ENCODE results near the gene GPR15LG.

The GPR15LG gene

DNA sequence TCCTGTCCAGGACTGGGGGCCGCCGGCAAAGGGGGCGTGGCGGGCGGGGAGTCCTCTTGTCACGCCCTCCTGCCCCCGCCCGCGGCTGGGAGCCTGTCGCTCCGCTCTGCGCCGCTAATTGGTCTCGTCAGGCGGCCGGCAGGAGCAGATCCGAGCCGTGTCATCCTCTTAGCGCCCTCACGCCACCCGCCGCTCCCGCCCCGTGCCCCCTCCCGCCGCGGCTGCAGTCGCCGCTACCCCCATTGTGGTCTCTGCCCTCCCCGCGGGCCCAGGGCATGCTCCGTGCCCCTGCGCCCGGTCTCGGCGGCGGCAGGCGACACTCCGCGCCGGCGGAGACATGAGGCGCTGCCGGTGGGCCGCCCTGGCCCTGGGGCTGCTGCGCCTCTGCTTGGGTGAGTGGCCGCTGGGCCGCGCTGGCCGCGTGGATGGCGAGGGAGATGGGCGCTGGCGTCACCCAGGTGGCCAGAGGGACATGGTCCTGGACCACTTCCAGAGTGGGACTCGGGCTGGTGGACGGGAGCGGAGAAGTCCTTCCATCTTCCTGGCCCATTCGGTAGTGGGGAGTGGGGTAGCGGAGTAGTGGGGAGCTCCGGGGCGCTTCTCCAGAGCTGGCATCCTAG lies 20.9 kb downstream of the GPR15LG start, which contains the start of gene CDHR1:
Gene CDHR1, plus strand, starts transcription at position 114 of the 620 bp plus-strand sequence. Its CDS starts 224 bp downstream, at position 338.
- FAIRE-seq, result no peak

DNA sequence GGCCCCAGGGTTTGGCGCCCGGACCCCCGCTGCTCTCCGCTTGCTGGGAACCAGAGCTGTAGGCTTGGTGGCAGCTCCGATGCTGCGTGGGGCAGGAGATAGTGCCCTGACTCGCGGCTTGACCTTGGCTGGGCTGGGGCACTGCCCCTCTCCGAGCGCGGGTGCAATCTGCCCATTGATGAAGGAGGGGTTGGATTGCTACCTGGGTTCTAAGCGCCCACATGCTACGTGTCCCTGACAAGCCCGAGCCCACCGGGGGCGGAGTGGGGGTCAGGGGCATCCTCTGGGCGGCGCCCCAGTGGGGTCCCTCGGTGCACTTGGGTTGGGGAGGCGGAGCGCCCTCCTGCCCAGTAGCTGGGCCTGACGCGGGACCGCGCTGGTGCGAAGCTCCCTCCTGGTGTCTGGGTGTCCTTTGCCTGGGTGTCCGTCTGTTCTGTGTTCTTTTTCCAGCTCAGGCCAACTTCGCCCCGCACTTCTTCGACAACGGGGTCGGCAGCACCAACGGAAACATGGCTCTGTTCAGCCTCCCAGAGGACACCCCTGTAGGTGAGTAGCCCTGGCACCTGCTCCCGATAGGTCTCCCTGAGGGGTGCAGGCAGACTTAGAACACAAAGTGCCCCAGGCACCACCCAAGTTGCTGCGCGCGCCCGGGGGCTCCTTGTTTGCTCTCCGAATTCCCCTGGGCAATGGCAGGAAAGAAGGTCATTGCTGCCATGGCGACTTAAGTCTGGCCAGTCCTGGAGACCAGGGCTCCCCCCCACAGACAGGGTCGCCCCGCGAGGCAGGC lies 21.6 kb downstream of the GPR15LG start:
- FAIRE-seq, result no peak

DNA sequence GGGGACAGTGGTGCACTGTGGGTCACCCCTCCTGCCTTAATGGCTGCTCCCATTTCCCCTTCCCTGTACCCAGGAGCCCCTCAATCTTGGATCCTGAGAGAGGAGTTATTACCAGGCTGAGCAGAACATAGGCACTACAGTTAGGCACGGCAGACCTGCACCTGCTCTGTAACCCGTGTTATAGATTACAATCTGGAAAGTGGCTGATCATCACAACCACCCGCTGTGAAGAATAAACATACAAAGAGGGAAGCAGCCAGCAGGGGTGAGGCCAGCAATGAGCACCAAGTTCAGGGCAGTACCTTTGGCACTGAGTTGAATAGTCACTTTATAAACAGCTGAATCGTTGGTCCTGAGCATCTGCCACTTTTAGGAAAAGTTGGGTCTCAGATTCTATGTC lies 22.5 kb downstream of the GPR15LG start:
- FAIRE-seq, result no peak

DNA sequence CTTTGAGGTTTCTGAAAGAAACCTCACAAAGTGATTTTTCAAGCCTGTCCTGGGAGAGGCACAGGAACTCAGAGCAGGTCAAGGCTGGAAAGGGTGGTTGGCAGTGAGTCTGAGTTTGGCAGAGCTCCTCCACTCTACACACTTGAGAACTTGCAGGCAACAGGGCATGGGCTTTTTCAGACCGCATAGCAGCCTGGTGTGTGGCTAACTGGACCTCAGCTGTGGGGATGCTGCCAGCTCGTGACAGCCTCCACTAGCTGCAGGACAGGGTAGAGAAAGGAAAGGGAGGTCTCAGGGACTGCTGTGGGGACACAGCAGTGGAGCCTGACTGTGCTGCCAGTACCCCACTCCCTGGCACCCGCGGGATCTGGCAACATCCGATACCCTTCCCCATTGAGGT lies 23.3 kb downstream of the GPR15LG start:
- no peak for FAIRE-seq

DNA sequence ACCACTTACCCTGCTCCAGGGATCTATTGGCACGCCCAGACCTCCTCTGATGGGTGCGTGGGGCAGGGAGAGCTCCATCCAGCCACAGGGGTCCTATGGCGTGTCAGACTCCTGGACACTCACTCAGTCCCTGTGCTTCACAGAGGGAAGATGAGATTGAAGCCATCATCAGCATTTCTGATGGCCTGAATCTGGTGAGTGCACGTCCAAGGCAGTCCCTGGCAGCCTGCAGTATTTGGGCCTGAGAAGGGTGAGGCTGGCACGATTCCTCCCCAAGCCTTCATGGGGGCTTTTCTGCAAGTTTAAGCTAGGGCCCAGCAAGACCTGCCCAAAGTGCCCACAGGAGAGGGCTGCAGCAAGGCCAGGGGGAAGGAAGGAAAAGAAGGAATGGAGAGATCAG lies 24.0 kb downstream of the GPR15LG start:
- no peak for FAIRE-seq

DNA sequence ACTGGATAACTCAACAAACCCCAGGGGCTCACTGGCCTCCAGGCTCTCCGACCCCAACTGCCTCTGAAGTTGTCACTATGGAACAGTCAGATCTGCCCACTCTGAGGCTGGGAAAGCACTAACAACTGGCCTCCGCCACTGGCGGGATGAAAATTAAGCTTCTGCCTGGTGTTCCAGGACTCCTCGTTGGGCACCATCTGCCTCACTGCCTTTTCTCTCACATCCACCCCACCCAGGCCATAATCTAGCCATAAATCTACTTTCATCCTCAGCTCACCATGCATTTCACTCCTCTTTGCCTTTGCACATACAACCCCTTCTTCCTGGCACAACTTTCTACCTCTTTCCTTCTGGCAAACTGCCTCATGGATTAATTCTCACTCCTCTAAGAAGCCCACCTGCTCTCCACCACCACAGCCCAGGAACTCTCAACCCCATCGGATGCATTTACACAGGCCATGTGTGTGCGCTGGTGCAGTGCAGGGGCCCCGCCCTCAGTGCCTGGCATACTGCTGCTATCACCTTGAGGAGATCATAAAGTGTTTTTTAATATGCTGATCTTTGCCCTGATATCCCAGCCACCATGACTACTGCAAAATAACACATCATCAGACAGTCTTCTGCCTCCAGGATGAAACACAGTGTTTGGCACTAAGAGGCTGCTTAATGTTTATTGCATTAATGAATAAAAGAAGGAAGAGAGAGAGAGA lies 24.8 kb downstream of the GPR15LG start:
- FAIRE-seq, result no peak

DNA sequence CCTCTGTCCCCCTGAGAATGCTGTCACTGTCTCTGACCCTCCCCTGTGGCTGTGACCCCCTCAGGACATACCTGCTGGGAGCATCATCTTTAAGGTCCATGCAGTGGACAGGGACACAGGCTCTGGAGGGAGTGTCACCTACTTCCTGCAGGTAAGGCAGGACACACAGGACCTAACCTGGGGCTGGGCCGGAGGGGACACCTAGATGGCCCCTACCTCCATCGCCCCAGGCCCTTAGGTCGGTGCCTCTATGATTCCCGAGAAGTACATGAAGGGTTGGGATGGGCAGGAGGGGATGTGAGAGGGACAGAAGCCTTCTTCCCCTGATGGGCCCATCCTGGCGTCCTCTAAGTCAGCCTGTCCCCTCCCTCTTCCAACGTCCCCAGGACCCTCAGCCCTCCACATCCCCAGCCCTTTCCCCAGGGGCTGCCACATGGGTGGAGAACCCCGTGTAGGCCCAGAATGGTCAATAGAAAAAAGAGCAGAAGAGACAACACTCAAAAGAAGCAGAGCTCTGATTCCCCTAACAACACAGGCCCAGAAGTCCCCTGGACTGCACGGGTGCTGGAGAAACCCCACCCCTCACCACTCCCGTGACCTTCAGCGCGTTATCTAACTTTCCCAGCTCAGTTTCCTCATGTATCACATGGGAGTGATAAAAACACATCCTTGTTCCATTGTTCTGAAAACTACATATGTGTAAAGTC lies 27.1 kb downstream of the GPR15LG start:
- no peak for FAIRE-seq

DNA sequence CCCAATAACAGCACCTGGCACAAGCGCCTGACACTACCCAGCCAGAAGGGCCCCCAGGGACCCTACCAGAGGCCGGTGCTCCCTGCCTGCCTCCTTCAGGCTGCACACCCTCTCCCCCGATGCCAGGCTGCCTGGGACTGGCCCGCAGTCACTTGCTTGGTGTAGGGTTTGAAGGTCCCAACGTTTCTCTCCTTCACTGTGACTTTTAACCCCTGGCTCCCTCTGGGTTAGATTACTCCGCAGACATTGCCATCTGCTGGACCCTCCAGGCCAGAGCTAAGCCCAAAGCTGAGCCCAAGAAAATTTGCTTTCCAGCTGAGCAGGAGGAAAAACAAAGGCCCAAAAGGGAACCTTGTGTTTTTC lies 27.6 kb downstream of the GPR15LG start:
- no peak for FAIRE-seq

DNA sequence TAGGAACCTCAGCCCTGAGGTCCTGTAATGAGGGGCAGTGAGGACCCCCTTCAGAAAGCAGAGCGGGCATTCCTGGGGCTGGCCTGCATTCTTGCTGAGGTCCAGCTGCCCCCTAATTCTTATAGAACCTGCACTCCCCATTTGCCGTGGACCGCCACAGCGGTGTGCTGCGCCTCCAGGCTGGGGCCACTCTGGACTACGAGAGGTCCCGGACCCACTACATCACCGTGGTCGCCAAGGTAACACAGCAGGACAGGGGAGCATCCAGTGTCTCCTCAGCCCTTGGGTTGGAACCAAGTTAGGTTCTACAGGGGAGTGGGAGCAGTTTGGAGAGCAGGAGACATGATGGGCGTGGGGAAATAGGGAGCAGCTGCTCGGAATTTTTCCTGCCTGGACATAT lies 28.1 kb downstream of the GPR15LG start:
- no peak for FAIRE-seq

DNA sequence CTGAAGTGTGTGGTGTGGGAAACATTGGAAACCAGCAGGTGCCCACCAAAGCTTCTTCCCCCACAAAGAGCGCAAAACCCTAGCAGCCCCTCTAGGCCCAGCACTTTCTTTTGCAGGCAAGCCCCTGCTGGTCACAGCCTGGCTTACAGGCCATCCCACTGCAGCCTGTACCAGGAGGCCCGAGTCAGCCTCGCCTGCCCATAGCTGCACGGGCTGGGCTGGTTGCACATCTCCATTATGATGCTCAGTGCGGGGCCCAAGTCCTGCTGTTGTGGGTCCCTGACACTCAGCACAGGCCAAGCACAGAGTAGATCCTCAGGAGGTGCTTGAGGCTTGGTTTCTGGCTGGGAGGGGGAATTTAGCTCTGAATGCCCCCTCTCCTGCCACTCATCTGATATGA lies 28.7 kb downstream of the GPR15LG start:
- FAIRE-seq, result no peak

DNA sequence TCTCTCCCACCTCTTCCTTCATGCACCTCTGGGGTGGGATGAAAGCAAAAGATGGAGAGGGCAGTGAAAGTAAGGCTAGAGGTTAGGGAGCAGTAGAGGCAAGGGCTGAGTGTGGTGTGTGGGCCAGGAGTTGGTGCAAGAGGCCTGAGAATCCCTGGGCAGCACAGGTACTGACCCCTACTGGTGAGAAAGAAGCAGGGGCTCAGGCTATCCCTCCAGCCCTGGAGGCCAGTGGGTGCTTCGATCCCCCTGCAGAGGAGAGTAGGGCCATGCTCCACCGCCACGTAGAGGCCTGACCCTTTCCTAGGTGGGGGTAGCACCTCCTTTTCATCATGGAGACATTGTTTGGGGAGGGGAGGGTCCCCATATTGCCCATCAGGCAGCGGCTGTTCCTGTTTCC lies 30.5 kb downstream of the GPR15LG start:
- no peak for FAIRE-seq

DNA sequence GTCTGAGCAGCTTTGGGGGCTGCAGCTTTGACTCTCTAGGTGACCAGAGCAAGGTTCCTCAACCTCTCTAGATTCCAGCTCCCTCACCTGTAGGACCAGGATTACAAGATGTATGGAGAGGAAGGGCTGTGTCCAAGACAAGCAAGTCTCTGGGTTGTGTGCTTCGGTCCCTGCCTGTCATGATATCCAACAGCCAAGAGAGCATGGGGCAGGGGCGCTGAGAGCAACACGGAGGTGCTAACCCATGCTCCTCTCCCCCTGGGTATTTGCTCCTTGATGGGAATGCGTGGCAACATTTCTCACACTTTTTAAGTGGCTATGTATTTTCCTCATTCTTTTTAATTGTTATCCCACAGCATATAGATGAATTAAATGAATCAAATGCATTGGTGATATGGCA lies 31.0 kb downstream of the GPR15LG start:
- FAIRE-seq, result no peak

DNA sequence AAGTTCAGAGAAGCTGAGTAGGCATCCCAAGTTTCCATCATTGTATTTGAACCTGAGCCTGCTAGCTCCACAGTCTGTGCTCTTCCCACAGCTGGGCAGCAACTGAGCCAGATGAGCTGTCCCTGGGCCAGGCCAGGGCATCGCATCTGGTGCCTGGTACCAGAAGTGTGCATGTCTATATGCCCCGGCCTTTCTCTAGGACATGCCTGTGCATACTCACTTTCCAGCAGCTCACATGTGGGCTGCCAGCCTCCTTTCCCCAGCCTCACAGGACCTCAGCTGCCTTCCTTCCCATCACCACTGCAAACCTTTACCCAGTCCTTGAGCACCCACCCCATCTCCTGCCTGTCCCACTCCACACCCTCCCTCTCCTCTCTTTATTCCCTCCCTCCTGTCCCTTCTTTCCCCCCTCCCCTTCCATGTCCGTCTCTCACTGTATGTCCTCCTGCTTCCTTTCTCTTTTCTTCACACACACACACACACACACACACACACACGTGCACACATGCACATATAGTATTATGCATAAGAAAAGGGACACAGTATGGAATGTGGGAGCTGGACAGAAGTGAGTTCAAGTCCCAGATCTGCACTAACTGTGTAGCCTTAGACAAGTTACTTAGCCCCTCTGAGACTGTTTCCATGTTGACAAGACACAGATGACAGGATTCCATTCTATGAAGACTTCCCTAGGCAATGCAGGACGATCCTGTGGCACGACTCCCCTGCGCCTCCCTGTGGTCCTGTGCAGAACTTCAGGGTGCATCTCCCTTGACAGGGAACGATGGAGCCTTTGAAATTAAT lies 31.6 kb downstream of the GPR15LG start:
- FAIRE-seq, result no peak

DNA sequence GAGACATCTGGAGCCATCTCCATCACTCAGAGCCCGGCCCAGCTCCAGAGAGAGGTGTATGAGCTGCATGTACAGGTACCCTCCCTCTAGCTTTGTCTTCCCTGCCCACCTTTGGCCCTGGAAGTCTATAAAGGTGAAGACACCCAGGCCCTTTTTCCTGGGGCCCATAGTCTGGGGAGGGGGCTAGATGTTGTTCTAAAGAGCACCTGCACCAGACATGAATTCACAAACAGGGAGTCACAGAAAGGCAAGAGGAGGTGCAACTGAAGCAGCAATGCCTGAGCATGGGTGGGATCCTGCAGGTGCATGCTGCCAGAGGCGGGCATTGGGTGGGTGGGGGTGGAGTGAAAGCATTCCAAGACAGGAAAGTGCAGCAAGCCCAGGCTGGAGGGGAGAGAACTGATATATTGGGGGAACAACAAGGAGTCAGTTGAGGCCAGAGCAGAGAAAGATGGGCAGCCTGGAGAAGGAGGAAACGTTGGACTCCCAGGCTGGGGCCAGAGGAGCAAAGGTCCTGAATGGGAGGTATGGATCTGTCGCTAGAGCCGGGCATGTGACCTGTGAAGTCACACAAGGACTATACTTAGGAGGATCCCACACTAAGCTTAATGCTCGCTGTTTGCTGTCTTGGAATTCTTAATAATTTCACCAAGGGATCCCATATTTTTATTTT lies 32.4 kb downstream of the GPR15LG start:
- FAIRE-seq, result no peak

DNA sequence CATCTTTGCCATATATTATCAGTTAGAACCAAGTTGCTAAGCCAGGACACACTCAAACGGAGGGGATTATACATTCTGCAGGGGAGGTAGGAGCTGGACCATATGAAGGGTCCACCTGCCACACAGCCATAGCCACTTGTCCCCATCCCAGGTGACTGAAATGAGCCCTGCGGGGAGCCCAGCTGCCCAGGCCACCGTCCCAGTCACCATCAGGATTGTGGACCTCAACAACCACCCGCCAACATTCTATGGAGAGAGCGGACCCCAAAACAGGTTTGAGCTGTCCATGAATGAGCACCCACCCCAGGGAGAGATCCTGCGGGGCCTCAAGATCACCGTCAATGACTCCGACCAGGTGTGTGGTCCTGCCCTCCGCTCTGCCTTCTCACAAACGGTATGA lies 34.4 kb downstream of the GPR15LG start:
- no peak for FAIRE-seq

DNA sequence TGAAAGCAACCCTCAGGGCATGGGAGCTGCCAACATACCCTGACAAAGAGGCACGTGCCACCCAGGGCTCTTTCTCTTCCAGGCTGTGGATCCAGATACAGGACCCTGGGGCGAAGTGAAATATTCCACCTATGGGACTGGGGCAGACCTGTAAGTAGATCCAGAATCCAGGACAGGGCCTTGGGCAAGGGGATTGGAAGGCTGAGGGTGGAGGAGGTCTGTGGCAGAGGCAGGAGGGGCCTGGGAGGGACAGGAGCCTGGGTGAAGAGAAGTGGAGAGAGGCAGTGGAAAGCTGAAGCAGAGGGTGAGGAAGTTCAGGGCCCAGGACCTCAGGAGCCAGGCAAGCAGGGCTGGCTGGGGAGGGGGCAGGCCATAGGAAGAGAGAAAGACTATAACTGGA lies 38.0 kb downstream of the GPR15LG start:
- no peak for FAIRE-seq

DNA sequence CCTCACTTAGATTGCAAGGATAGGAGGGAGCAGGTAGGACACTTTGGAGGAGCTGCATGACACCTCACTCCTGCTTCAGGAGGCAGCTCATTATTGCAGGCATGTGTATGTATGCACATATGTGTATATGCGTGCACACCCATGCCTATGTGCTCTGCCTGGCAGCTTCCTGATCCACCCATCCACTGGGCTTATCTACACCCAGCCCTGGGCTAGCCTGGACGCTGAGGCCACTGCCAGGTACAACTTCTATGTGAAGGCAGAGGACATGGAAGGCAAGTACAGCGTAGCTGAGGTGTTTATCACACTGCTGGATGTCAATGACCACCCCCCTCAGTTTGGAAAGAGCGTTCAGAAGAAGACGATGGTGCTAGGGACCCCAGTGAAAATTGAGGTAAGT lies 38.4 kb downstream of the GPR15LG start:
- no peak for FAIRE-seq

DNA sequence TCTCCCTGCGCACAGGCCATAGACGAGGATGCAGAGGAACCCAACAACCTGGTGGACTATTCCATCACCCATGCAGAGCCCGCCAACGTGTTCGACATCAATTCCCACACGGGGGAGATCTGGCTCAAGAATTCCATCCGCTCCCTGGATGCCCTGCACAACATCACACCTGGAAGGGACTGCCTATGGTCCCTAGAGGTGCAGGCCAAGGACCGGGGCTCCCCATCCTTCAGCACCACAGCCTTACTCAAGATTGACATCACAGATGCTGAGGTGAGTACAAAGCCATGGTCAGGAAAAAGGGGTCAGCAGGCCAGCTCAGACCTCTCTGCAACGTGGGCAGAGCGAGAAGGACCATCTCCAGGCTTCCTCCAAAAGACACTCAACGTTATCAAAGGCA lies 39.5 kb downstream of the GPR15LG start:
- FAIRE-seq, result no peak

DNA sequence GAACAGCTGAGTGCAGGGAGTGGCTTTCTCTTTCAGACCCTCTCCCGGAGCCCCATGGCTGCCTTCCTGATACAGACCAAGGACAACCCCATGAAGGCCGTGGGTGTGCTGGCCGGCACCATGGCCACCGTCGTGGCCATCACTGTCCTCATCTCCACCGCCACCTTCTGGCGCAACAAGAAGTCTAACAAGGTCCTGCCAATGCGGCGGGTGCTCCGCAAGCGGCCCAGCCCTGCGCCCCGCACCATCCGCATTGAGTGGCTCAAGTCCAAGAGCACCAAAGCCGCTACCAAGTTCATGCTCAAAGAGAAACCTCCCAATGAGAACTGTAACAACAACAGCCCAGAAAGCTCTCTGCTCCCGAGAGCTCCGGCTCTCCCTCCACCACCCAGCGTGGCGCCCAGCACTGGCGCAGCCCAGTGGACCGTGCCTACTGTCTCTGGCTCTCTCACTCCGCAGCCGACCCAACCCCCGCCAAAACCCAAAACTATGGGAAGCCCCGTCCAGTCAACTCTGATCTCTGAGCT lies 40.5 kb downstream of the GPR15LG start:
- FAIRE-seq, result no peak

DNA sequence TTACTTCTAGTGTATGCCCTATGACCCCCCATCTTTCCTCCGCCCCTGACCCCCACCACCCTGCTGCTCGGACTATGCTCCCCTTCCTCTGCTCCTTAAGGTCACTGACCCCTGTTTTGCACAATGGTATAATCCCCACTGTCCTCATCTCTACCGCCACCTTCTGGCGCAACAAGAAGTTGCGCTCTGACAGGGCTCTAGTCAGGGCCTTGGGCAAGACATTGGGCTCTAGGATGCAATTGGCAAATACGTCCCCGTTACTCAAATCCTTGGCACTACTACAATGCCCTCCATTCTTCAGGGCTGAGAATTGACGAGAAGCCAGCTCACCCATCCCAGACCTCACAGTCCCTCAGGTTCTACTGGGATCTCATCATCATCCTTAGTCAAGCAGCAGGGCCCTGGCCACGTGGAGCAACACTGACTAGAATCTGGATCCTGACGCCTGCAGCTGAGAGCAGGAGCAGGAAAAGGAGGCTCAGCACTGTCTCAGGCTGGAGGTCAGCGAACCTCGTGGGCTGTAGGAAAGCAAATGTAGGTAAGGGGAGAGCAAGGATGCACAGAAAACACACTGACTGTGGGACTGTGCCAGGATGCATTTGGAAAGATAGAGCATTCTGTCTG lies 41.1 kb downstream of the GPR15LG start:
- no peak for FAIRE-seq

DNA sequence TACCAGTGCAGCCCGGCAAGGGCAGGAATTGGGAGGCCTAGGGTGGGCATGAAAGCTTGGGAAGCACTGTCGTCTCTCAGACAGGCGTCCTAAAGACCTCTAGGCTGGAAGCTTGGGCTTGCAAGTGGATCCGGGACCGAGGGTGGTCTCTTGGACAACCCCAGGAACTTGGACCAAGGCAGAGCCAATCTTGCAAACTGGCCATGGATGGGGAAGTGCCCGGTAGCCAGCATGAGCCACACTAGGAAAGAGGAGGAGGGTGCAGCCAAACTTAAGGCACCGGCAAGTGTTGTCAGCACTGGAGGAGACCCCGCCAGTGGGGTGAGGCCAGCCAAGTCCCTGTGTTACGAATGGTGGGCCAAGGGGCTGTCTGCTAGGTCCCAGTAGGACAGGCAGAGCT lies 43.2 kb downstream of the GPR15LG start:
- no peak for FAIRE-seq

All from islet of Langerhans (tissue), 1 donor.